GM03348 (cell line): ENCODE results near the gene MARCHF10.
A peak's percentile ranks its signal among the peaks of the same experiment; 100 is the strongest.
"Not testable (repeated sequence)": the region's sequence is repeated elsewhere in the genome, so short reads cannot be mapped to it uniquely, and the experiment has no call there.

Source experiments
- DNase-seq: peaks from one replicate; pipeline ENCODE4 v3.0.0; 2012; ENCODE audit warnings: low spot score

Gene MARCHF10

GRCh38 chr17:62807812-62808575 lies at the start of gene MARCHF10:
Gene MARCHF10 (minus strand): TSS chr17:62808314. CDS start chr17:62801735, 6,579 bp downstream.
- no peak for DNase-seq

- no peak for DNase-seq
Observed at GRCh38 chr17:62857526-62857925, 49.4 kb upstream of the MARCHF10 start.

GRCh38 chr17:62856594-62856993 lies 48.5 kb upstream of the MARCHF10 start:
- DNase-seq = no peak

GRCh38 chr17:62855156-62855555 lies 47.0 kb upstream of the MARCHF10 start:
- DNase-seq = no peak

GRCh38 chr17:62854098-62854680 lies 46.1 kb upstream of the MARCHF10 start:
- peak; percentile 53 for DNase-seq

- no peak for DNase-seq
Observed at GRCh38 chr17:62852195-62852594, 44.1 kb upstream of the MARCHF10 start.

- not testable (repeated sequence) for DNase-seq
Observed at GRCh38 chr17:62849591-62850415, 41.7 kb upstream of the MARCHF10 start.

GRCh38 chr17:62848334-62848733 lies 40.2 kb upstream of the MARCHF10 start:
- DNase-seq = no peak

GRCh38 chr17:62847426-62847825 lies 39.3 kb upstream of the MARCHF10 start:
- DNase-seq = no peak

- no peak for DNase-seq
Observed at GRCh38 chr17:62840871-62841270, 32.8 kb upstream of the MARCHF10 start.

GRCh38 chr17:62833816-62834215 lies 25.7 kb upstream of the MARCHF10 start:
- not testable (repeated sequence) for DNase-seq

- no peak for DNase-seq
Observed at GRCh38 chr17:62832405-62832804, 24.3 kb upstream of the MARCHF10 start.

- not testable (repeated sequence) for DNase-seq
Observed at GRCh38 chr17:62831066-62831465, 23.0 kb upstream of the MARCHF10 start.

GRCh38 chr17:62827746-62828485 lies 19.8 kb upstream of the MARCHF10 start:
- peak; percentile 60 for DNase-seq

GRCh38 chr17:62826956-62827355 lies 18.8 kb upstream of the MARCHF10 start:
- DNase-seq = no peak

- no peak for DNase-seq
Observed at GRCh38 chr17:62825182-62825581, 17.1 kb upstream of the MARCHF10 start.

- peak; percentile 88 for DNase-seq
Observed at GRCh38 chr17:62824290-62825131, 16.4 kb upstream of the MARCHF10 start.

- DNase-seq = no peak
Observed at GRCh38 chr17:62823111-62823893, 15.2 kb upstream of the MARCHF10 start.

GRCh38 chr17:62822080-62822904 lies 14.2 kb upstream of the MARCHF10 start:
- no peak for DNase-seq
